Uterus (tissue), 4 donors: ENCODE results near the gene ILDR2. TPM values are rescaled to one million over a fixed set of nuclear protein-coding genes. Genes with fewer than 3 reads are reported as not detected.
A peak's percentile ranks its signal among the peaks of the same experiment; 100 is the strongest.

Source experiments
- DNase-seq, 2 donors: peaks; one replicate each; pipeline ENCODE4 v3.0.0-alpha.2; 2019 to 2020
- H3K27ac ChIP-seq, 2 donors: fragments of 200-600 bp; sonication (generic); 1 replicate in 1 of 2; 2 replicates in 1 of 2; pipeline ENCODE4 v1.5.1; 2016 to 2018
- H3K27me3 ChIP-seq, 2 donors: fragments of 200-600 bp; sonication (generic); one replicate each; pipeline ENCODE4 v1.5.1; 2018 to 2019; ENCODE audit warnings: control low read depth in 1 of 2
- H3K36me3 ChIP-seq, 2 donors: fragments of 200-600 bp; sonication (generic); one replicate each; pipeline ENCODE4 v1.5.1; 2019; ENCODE audit warnings: control low read depth in 1 of 2
- H3K4me1 ChIP-seq, 2 donors: fragments of 200-600 bp; sonication (generic); one replicate each; pipeline ENCODE4 v1.5.1; 2018 to 2019; ENCODE audit warnings: control low read depth in 1 of 2
- H3K4me3 ChIP-seq, 2 donors: fragments of 200-600 bp; sonication (generic); 1 replicate in 1 of 2; 2 replicates in 1 of 2; pipeline ENCODE4 v1.5.1; 2018 to 2019; ENCODE audit warnings: mild to moderate bottlenecking in 1 of 2
- H3K9me3 ChIP-seq, 2 donors: fragments of 200-600 bp; sonication (generic); one replicate each; pipeline ENCODE4 v1.5.1; 2019; ENCODE audit warnings: control low read depth in 1 of 2
- POLR2A ChIP-seq, 2 donors: fragments of 450-650 bp; IDR thresholded peaks; one replicate each; pipeline ENCODE4 v1.6.1; 2016; ENCODE audit warnings: antibody characterized with exemption in 2 of 2, mild to moderate bottlenecking in 1 of 2, moderate library complexity in 1 of 2
- intact Hi-C: fragments of 100-400 bp; cut with DNase I; formaldehyde crosslinking; loops from one replicate; pipeline ENCODE4 v1.15.1; 2023; ENCODE audit warnings: low total_unique reads
- total RNA-seq, 4 donors: library from RNA; depleted of rRNA in 3 of 4; stranded (reverse); fragments of >200 nt in 3 of 4; gene quantifications; one replicate each; pipeline versions ENCODE4 v1.1.0 to v1.2.4, GENCODE V29; 2014 to 2023
- TF ChIP-seq, protein P1 (sequence below), 4 experiments: fragments of 200-600 bp in 2 of 4; fragments of 450-650 bp in 2 of 4; sonication (generic) in 2 of 4; IDR thresholded peaks; one replicate each; pipeline ENCODE4 v1.5.1; 2016 to 2019; ENCODE audit warnings: antibody characterized with exemption in 4 of 4, mild to moderate bottlenecking in 2 of 4, moderate library complexity in 1 of 4
- donor health status: DM: yes; HTN: yes; CAD: no.

ILDR2 gene
- total RNA-seq, 4 donors from 2014 or later, result 0.30 to 2.8 TPM; not detected in 2

DNA sequence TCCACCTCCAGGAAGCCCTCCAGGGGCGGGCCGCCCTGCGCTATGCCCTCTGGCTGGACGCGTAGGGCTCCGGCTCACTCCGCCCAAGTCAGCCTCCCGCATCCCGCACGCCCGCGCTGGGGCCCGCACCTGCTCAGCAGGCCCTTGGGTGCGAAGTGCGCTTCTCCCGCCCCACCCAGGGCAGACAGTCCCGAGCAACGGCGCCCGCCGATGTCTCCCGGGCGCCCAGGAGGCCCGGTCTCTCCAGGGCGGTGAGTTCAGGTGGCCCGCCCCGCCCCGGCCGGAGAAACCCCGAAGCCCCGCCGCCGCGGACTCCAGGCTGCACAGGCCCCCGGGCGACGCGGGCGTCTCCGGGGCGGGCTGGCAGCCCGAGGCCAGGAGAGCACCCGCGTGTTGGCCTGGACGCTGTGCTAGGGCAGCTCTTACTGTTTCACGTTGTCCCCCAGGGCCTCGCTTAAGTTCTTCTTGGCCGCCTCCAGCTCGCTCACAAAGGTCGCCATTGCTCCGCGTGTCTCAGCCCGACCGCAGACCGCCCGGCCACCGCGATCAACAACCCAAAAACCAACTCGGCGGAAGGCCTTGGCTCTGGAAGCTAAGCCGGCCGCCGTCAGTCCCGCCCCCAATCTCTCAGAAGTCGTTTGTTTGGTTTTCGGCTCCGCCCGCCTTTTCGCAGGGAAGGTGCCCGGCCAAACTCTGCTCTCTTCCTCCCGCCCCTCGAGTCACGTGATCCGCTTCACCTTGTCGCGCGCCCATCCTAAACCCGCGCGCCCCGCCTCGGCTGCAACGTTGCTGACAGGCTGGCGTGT lies 99.4 kb downstream of the ILDR2 start, which contains the start of gene TADA1:
Gene TADA1 (minus strand): TSS at position 531 of the 806 bp plus-strand sequence. CDS start 31 bp downstream, at position 500.
- Histone ChIP-seq H3K36me3 (no peaks in the 10 kb centered on the region), H3K4me3 (peak within 1 kb of the TSS; percentile 69 to 83), H3K27me3 (no peaks in the 10 kb centered on the region), H3K27ac (peak within 1 kb of the TSS; percentile 87 to 94), H3K9me3 (no peaks in the 10 kb centered on the region), H3K4me1 (peaks cover 0 to 11% of the 10 kb centered on the region in 2 donors)
- peak; percentile 98 to 99 for DNase-seq
- intact Hi-C loops, result no loop called here
- TF ChIP-seq POLR2A (IDR thresholded peaks at IDR 0.05), result peak; percentile 65 to 74
- TF ChIP-seq, protein P1, sequence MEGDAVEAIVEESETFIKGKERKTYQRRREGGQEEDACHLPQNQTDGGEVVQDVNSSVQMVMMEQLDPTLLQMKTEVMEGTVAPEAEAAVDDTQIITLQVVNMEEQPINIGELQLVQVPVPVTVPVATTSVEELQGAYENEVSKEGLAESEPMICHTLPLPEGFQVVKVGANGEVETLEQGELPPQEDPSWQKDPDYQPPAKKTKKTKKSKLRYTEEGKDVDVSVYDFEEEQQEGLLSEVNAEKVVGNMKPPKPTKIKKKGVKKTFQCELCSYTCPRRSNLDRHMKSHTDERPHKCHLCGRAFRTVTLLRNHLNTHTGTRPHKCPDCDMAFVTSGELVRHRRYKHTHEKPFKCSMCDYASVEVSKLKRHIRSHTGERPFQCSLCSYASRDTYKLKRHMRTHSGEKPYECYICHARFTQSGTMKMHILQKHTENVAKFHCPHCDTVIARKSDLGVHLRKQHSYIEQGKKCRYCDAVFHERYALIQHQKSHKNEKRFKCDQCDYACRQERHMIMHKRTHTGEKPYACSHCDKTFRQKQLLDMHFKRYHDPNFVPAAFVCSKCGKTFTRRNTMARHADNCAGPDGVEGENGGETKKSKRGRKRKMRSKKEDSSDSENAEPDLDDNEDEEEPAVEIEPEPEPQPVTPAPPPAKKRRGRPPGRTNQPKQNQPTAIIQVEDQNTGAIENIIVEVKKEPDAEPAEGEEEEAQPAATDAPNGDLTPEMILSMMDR (IDR thresholded peaks at IDR 0.05), result peak in 3 of 4 experiments; percentile 25 to 36 (median 36)

- intact Hi-C loops, result no loop called here
Observed at GRCh38 chr1:166875302-166875733, 100.0 kb downstream of the ILDR2 start.

DNA sequence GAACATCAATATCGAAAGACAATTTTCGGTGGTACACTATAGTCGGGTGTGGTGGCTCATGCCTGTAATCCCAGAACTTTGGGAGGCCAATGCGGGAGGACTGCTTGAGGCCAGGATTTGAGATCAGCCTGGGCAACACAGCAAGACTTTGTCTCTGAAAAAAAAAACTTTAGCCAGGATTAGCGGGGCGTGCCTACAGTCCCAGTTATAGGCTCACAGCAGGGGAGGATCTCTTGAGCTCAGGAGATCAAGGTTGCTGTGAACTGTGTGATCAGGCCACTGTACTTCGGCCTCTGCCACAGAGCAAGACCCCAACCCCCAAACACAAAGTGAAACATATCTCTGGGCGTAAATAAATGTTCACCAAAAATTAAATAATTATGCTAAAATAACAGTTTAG lies 100.9 kb downstream of the ILDR2 start:
- intact Hi-C loops, result no loop called here
- H3K27me3 ChIP-seq, result no peaks in the 10 kb centered on the region
- H3K4me3 ChIP-seq, result no peak overlapping the region
- H3K27ac ChIP-seq, result no peak overlapping the region
- H3K36me3 ChIP-seq, result no peaks in the 10 kb centered on the region
- DNase-seq, result no peak
- peaks cover 0 to 11% of the 10 kb centered on the region in 2 donors for H3K4me1 ChIP-seq
- no peaks in the 10 kb centered on the region for H3K9me3 ChIP-seq
- TF ChIP-seq, protein P1 (IDR thresholded peaks at IDR 0.05), result no peak
- no peak for TF ChIP-seq POLR2A (IDR thresholded peaks at IDR 0.05)

More at GRCh38 chr1:166875302-166875733, 100.0 kb downstream of the ILDR2 start:
- TF ChIP-seq POLR2A (IDR thresholded peaks at IDR 0.05), result no peak
- Histone ChIP-seq H3K9me3 (no peaks in the 10 kb centered on the region), H3K27ac (peak overlapping the region; percentile 87 to 94), H3K27me3 (no peaks in the 10 kb centered on the region), H3K36me3 (no peaks in the 10 kb centered on the region), H3K4me3 (peak overlapping the region; percentile 69 to 83), H3K4me1 (peaks cover 0 to 11% of the 10 kb centered on the region in 2 donors)
- no peak for DNase-seq

GRCh38 chr1:166870584-166870983 lies 104.8 kb downstream of the ILDR2 start:
- intact Hi-C loops, result no loop called here
- H3K4me3 ChIP-seq, result no peak overlapping the region
- DNase-seq, result no peak
- peaks cover 0 to 5% of the 10 kb centered on the region in 2 donors for H3K4me1 ChIP-seq
- no peaks in the 10 kb centered on the region for H3K27me3 ChIP-seq
- H3K27ac ChIP-seq, result no peak overlapping the region
- TF ChIP-seq, protein P1 (IDR thresholded peaks at IDR 0.05), result no peak
- TF ChIP-seq POLR2A (IDR thresholded peaks at IDR 0.05), result no peak
- H3K36me3 ChIP-seq, result no peaks in the 10 kb centered on the region
- no peaks in the 10 kb centered on the region for H3K9me3 ChIP-seq

- DNase-seq, result no peak
- H3K9me3 ChIP-seq, result no peaks in the 10 kb centered on the region
- H3K36me3 ChIP-seq, result no peaks in the 10 kb centered on the region
- no peaks in the 10 kb centered on the region for H3K4me1 ChIP-seq
- H3K27me3 ChIP-seq, result no peaks in the 10 kb centered on the region
- TF ChIP-seq, protein P1 (IDR thresholded peaks at IDR 0.05), result no peak
- TF ChIP-seq POLR2A (IDR thresholded peaks at IDR 0.05), result no peak
- intact Hi-C loops, result no loop called here
- H3K4me3 ChIP-seq, result no peak overlapping the region
- no peak overlapping the region for H3K27ac ChIP-seq
Observed at GRCh38 chr1:166869318-166870099, 105.8 kb downstream of the ILDR2 start.
